Mesendoderm (in vitro differentiated cells): Measurements from ENCODE around the gene SLC23A3.

Experiments
- DNase-seq: peaks from one replicate; pipeline ENCODE4 v3.0.0; 2013
- H2AK5ac ChIP-seq: 2 replicates; pipeline ENCODE4 v1.6.1; 2013; ENCODE audit warnings: low read length, inconsistent platforms
- H2BK120ac ChIP-seq: 2 replicates; pipeline ENCODE4 v1.6.1; 2013; ENCODE audit warnings: low read depth, mild to moderate bottlenecking, low read length, moderate library complexity, mixed read lengths
- H2BK15ac ChIP-seq: replicated peaks from 2 replicates; pipeline ENCODE4 v1.6.1; 2013; ENCODE audit warnings: low read depth, mild to moderate bottlenecking, moderate library complexity
- H2BK5ac ChIP-seq: 2 replicates; pipeline ENCODE4 v1.6.1; 2013; ENCODE audit warnings: low read length, inconsistent platforms
- H3K18ac ChIP-seq: 2 replicates; pipeline ENCODE4 v1.6.1; 2013; ENCODE audit warnings: mild to moderate bottlenecking, low read length, mixed read lengths
- H3K23ac ChIP-seq: one replicate; pipeline ENCODE4 v1.6.1; 2013; ENCODE audit warnings: low read length
- H3K27ac ChIP-seq: 2 replicates; pipeline ENCODE4 v1.5.1; 2013; ENCODE audit warnings: low read depth, mild to moderate bottlenecking, inconsistent platforms, low read length, moderate library complexity
- H3K27me3 ChIP-seq: 2 replicates; pipeline ENCODE4 v1.6.1; 2013; ENCODE audit warnings: low read length, control low read depth, mild to moderate bottlenecking, inconsistent platforms; ENCODE audit not compliant: insufficient read depth, poor library complexity
- H3K36me3 ChIP-seq: 2 replicates; pipeline ENCODE4 v1.6.1; 2013; ENCODE audit warnings: low read length, inconsistent platforms; ENCODE audit not compliant: control insufficient read depth, insufficient read depth
- H3K4ac ChIP-seq: one replicate; pipeline ENCODE4 v1.6.1; 2013; ENCODE audit warnings: low read depth, mild to moderate bottlenecking, low read length, moderate library complexity
- H3K4me1 ChIP-seq: 2 replicates; pipeline ENCODE4 v1.6.1; 2013; ENCODE audit warnings: low read depth, low read length, inconsistent platforms; ENCODE audit not compliant: control insufficient read depth
- H3K4me2 ChIP-seq: 2 replicates; pipeline ENCODE4 v1.6.1; 2013; ENCODE audit warnings: low read length
- H3K4me3 ChIP-seq: 2 replicates; pipeline ENCODE4 v1.5.1; 2013; ENCODE audit warnings: mild to moderate bottlenecking, low read length
- H3K56ac ChIP-seq: one replicate; pipeline ENCODE4 v1.6.1; 2013; ENCODE audit warnings: low read length
- H3K79me1 ChIP-seq: 2 replicates; pipeline ENCODE4 v1.6.1; 2013; ENCODE audit warnings: low read length, inconsistent platforms
- H3K79me2 ChIP-seq: 2 replicates; pipeline ENCODE4 v1.6.1; 2013; ENCODE audit warnings: mild to moderate bottlenecking, low read length; ENCODE audit not compliant: control insufficient read depth, insufficient read depth
- H3K9ac ChIP-seq: 2 replicates; pipeline ENCODE4 v1.6.1; 2013; ENCODE audit warnings: low read length, inconsistent platforms
- H4K5ac ChIP-seq: one replicate; pipeline ENCODE4 v1.6.1; 2013; ENCODE audit warnings: low read length
- H4K8ac ChIP-seq: one replicate; pipeline ENCODE4 v1.6.1; 2013; ENCODE audit warnings: low read depth, mild to moderate bottlenecking, control low read depth, low read length, moderate library complexity
- WGBS: extraction: QIAGEN DNeasy Blood & Tissue Kit; methylation state at CpG from one replicate; pipeline ENCODE4 v1.1.7; 2013; ENCODE audit warnings: low lambda C conversion rate, missing lambda C conversion rate; ENCODE audit not compliant: insufficient coverage; ENCODE audit errors: extremely low coverage; 5-methylcytosine and 5-hydroxymethylcytosine counted together

SLC23A3 gene

DNA sequence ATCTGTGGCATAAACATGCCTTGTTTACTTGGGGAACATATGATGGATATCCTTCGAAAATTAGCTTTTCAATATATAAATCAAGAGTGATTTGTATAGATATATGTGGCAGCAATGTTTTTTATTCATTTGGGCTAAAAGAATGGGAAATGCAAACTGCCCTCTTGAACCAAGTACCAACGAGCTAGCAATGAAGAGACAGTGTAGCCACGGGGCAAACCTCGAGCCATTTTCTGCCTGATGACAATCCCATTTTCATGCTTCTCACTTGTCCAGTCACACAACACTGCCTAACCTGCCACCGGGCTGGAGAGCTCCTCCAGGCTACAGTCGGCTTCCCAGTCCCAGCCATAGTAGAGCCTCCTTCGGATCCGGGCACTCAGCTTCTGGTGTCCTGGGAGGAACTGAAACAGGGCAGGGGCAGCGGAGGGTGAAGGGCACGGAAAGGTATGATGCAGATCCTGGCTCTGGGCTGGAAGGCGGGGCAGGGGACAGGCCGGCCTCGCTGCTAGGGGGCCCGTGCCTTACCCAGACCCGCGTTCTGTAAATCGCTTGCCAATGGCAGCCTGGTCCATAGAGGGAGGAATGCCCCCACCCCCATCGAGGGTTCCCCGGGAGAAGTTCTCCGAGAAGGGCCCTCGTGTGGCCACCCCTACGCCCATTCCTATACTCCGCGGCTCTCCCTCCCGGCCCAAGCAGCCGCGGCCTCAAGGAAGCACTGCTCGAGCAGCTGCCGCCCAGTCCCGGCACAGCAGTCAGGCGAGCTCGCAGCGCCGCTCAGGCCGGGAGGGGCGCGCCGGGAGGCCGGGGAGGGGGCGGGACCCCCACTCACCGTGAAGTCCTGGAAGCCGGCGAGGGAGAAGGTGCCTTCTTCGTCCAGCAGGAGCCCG is 6.3 kb upstream of the SLC23A3 start:
- DNase-seq, result peak; percentile 70

GRCh38 chr2:219175486-219175885 is 5.7 kb upstream of the SLC23A3 start:
- H2BK5ac ChIP-seq, result no peak overlapping the region
- DNase-seq, result no peak
- peaks cover 2% of the 10 kb centered on the region for H3K79me2 ChIP-seq
- no peak overlapping the region for H3K4me3 ChIP-seq
- no peak overlapping the region for H2BK15ac ChIP-seq
- peaks cover 15% of the 10 kb centered on the region for H3K79me1 ChIP-seq
- peaks cover 3% of the 10 kb centered on the region for H3K4me1 ChIP-seq
- H3K56ac ChIP-seq, result no peak overlapping the region
- H4K8ac ChIP-seq, result no peak overlapping the region
- H3K18ac ChIP-seq, result no peak overlapping the region
- peaks cover 1% of the 10 kb centered on the region for H3K36me3 ChIP-seq
- no peaks in the 10 kb centered on the region for H3K27me3 ChIP-seq
- no peak overlapping the region for H3K4ac ChIP-seq
- no peak overlapping the region for H3K4me2 ChIP-seq
- no peak overlapping the region for H4K5ac ChIP-seq
- H2BK120ac ChIP-seq, result no peak overlapping the region
- WGBS, result no CpG with 5 or more reads among the region's 7 CpGs
- no peak overlapping the region for H3K27ac ChIP-seq
- no peak overlapping the region for H2AK5ac ChIP-seq
- no peak overlapping the region for H3K9ac ChIP-seq
- no peak overlapping the region for H3K23ac ChIP-seq

More for the DNA sequence above, 6.3 kb upstream of the SLC23A3 start:
- H3K27ac ChIP-seq, result peak overlapping the region; percentile 79
- H2BK120ac ChIP-seq, result no peak overlapping the region
- H3K79me1 ChIP-seq, result peaks cover 15% of the 10 kb centered on the region
- no peaks in the 10 kb centered on the region for H3K27me3 ChIP-seq
- no peak overlapping the region for H3K23ac ChIP-seq
- H3K4me2 ChIP-seq, result peak overlapping the region; percentile 97
- H2BK15ac ChIP-seq, result no peak overlapping the region
- no peak overlapping the region for H2BK5ac ChIP-seq
- no peak overlapping the region for H4K8ac ChIP-seq
- H3K18ac ChIP-seq, result peak overlapping the region; percentile 70
- peaks cover 2% of the 10 kb centered on the region for H3K79me2 ChIP-seq
- H3K4me3 ChIP-seq, result peak overlapping the region; percentile 95
- peak overlapping the region; percentile 83 for H3K56ac ChIP-seq
- WGBS, result no CpG with 5 or more reads among the region's 45 CpGs
- H3K9ac ChIP-seq, result peak overlapping the region; percentile 98
- peaks cover 1% of the 10 kb centered on the region for H3K36me3 ChIP-seq
- H3K4ac ChIP-seq, result no peak overlapping the region
- H2AK5ac ChIP-seq, result no peak overlapping the region
- H3K4me1 ChIP-seq, result peaks cover 3% of the 10 kb centered on the region
- no peak overlapping the region for H4K5ac ChIP-seq

GRCh38 chr2:219174801-219175200 is 5.0 kb upstream of the SLC23A3 start:
- no peak overlapping the region for H3K27ac ChIP-seq
- no peak overlapping the region for H3K18ac ChIP-seq
- no peak overlapping the region for H3K4ac ChIP-seq
- H3K56ac ChIP-seq, result no peak overlapping the region
- no CpG with 5 or more reads among the region's 7 CpGs for WGBS
- no peak overlapping the region for H4K8ac ChIP-seq
- no peak overlapping the region for H3K4me3 ChIP-seq
- H2BK5ac ChIP-seq, result no peak overlapping the region
- H3K4me2 ChIP-seq, result no peak overlapping the region
- H3K23ac ChIP-seq, result no peak overlapping the region
- H2AK5ac ChIP-seq, result no peak overlapping the region
- DNase-seq, result no peak
- H3K4me1 ChIP-seq, result peaks cover 3% of the 10 kb centered on the region
- no peak overlapping the region for H2BK120ac ChIP-seq
- H3K9ac ChIP-seq, result no peak overlapping the region
- H3K27me3 ChIP-seq, result no peaks in the 10 kb centered on the region
- no peaks in the 10 kb centered on the region for H3K36me3 ChIP-seq
- H3K79me2 ChIP-seq, result peaks cover 2% of the 10 kb centered on the region
- H2BK15ac ChIP-seq, result no peak overlapping the region
- peaks cover 11% of the 10 kb centered on the region for H3K79me1 ChIP-seq
- H4K5ac ChIP-seq, result no peak overlapping the region

GRCh38 chr2:219174146-219174545 is 4.3 kb upstream of the SLC23A3 start:
- H3K79me1 ChIP-seq, result peaks cover 7% of the 10 kb centered on the region

GRCh38 chr2:219173176-219173575 is 3.3 kb upstream of the SLC23A3 start:
- no peak overlapping the region for H3K9ac ChIP-seq
- H3K18ac ChIP-seq, result no peak overlapping the region
- H3K56ac ChIP-seq, result no peak overlapping the region
- H3K4me2 ChIP-seq, result no peak overlapping the region
- no peak overlapping the region for H3K23ac ChIP-seq
- DNase-seq, result no peak
- no peak overlapping the region for H3K4ac ChIP-seq
- H4K8ac ChIP-seq, result no peak overlapping the region
- H3K4me1 ChIP-seq, result no peaks in the 10 kb centered on the region
- no CpG with 5 or more reads among the region's 6 CpGs for WGBS
- no peak overlapping the region for H2AK5ac ChIP-seq
- H3K4me3 ChIP-seq, result no peak overlapping the region
- no peaks in the 10 kb centered on the region for H3K27me3 ChIP-seq
- no peak overlapping the region for H4K5ac ChIP-seq
- no peak overlapping the region for H2BK5ac ChIP-seq
- peaks cover 3% of the 10 kb centered on the region for H3K79me1 ChIP-seq
- no peak overlapping the region for H3K27ac ChIP-seq
- H2BK15ac ChIP-seq, result no peak overlapping the region
- no peaks in the 10 kb centered on the region for H3K79me2 ChIP-seq
- H2BK120ac ChIP-seq, result no peak overlapping the region
- no peaks in the 10 kb centered on the region for H3K36me3 ChIP-seq

More at GRCh38 chr2:219174146-219174545, 4.3 kb upstream of the SLC23A3 start:
- Histone ChIP-seq H3K56ac (no peak overlapping the region), H2BK120ac (no peak overlapping the region), H3K27me3 (no peaks in the 10 kb centered on the region), H3K79me2 (peaks cover 2% of the 10 kb centered on the region), H2BK15ac (no peak overlapping the region), H3K4me1 (peaks cover 3% of the 10 kb centered on the region), H3K9ac (no peak overlapping the region), H3K23ac (no peak overlapping the region), H3K4ac (no peak overlapping the region), H3K18ac (no peak overlapping the region), H3K4me3 (no peak overlapping the region), H4K8ac (no peak overlapping the region), H2AK5ac (no peak overlapping the region), H3K4me2 (no peak overlapping the region), H4K5ac (no peak overlapping the region), H2BK5ac (no peak overlapping the region), H3K27ac (no peak overlapping the region), H3K36me3 (no peaks in the 10 kb centered on the region)
- no CpG with 5 or more reads among the region's 3 CpGs for WGBS
- no peak for DNase-seq
